22Rv1 (cell line): Measurements from ENCODE around the gene SBF2.
"Not testable (repeated sequence)": the region's sequence is repeated elsewhere in the genome, so short reads cannot be mapped to it uniquely, and the experiment has no call there.

Experiments
- H3K27ac ChIP-seq: fragments of 450-650 bp; 2 replicates; pipeline ENCODE4 v1.5.1; 2017
- CTCF ChIP-seq: fragments of 450-650 bp; IDR thresholded peaks from 2 replicates; pipeline ENCODE4 v1.5.1; 2017; ENCODE audit warnings: mild to moderate bottlenecking
- ZFX ChIP-seq: fragments of 450-650 bp; IDR thresholded peaks from 2 replicates; pipeline ENCODE4 v1.6.1; 2017; ENCODE audit warnings: antibody characterized with exemption, borderline replicate concordance

The SBF2 gene

GRCh38 chr11:9922806-9923205 lies 371.2 kb downstream of the SBF2 start:
- H3K27ac ChIP-seq = no peak overlapping the region
- TF ChIP-seq CTCF (no peak), ZFX (no peak)

- no peak for TF ChIP-seq CTCF
- no peak for TF ChIP-seq ZFX
- no peak overlapping the region for H3K27ac ChIP-seq
Measured at GRCh38 chr11:9916480-9916879, 377.5 kb downstream of the SBF2 start.

GRCh38 chr11:9914064-9914463 lies 380.0 kb downstream of the SBF2 start:
- H3K27ac ChIP-seq = no peak overlapping the region
- TF ChIP-seq CTCF (no peak), ZFX (no peak)

GRCh38 chr11:9905960-9906791 lies 387.8 kb downstream of the SBF2 start:
- TF ChIP-seq ZFX = no peak
- no peak for TF ChIP-seq CTCF
- H3K27ac ChIP-seq = no peak overlapping the region

GRCh38 chr11:9905501-9905951 lies 388.5 kb downstream of the SBF2 start:
- H3K27ac ChIP-seq = no peak overlapping the region
- no peak for TF ChIP-seq ZFX
- no peak for TF ChIP-seq CTCF

GRCh38 chr11:9903579-9903978 lies 390.4 kb downstream of the SBF2 start:
- H3K27ac ChIP-seq = no peak overlapping the region
- TF ChIP-seq CTCF = no peak

- no peak for TF ChIP-seq ZFX
- TF ChIP-seq CTCF = no peak
- no peak overlapping the region for H3K27ac ChIP-seq
Measured at GRCh38 chr11:9901943-9902342, 392.1 kb downstream of the SBF2 start.

GRCh38 chr11:9900253-9900652 lies 393.8 kb downstream of the SBF2 start:
- not testable (repeated sequence) for H3K27ac ChIP-seq
